Measurements from ENCODE around the gene NEMP1.

The NEMP1 gene

GRCh38 chr12:57107456-57108155 is 29.0 kb upstream of the NEMP1 start:
- DNase-seq (ENCODE audit: low read depth), result no peak

GRCh38 chr12:57106021-57106708 is 27.6 kb upstream of the NEMP1 start:
- no peak for DNase-seq (ENCODE audit: low read depth)

GRCh38 chr12:57105011-57105753 is 26.6 kb upstream of the NEMP1 start:
- DNase-seq (ENCODE audit: low read depth), result peak; percentile 0

- no peak for DNase-seq (ENCODE audit: low read depth)
These were observed 25.8 kb upstream of the NEMP1 start for GRCh38 chr12:57104292-57104910.

GRCh38 chr12:57103856-57104255 is 25.3 kb upstream of the NEMP1 start:
- DNase-seq (ENCODE audit: low read depth), result no peak

GRCh38 chr12:57101892-57102695 is 23.5 kb upstream of the NEMP1 start:
- DNase-seq (ENCODE audit: low read depth), result no peak

GRCh38 chr12:57099766-57100165 is 21.2 kb upstream of the NEMP1 start:
- DNase-seq (ENCODE audit: low read depth), result no peak

- DNase-seq (ENCODE audit: low read depth), result no peak
These were observed 20.6 kb upstream of the NEMP1 start for GRCh38 chr12:57099047-57099714.

GRCh38 chr12:57098546-57098945 is 20.0 kb upstream of the NEMP1 start:
- no peak for DNase-seq (ENCODE audit: low read depth)

- DNase-seq (ENCODE audit: low read depth), result no peak
These were observed 18.9 kb upstream of the NEMP1 start for GRCh38 chr12:57097554-57097835.

GRCh38 chr12:57096748-57097553 is 18.4 kb upstream of the NEMP1 start:
- no peak for DNase-seq (ENCODE audit: low read depth)

GRCh38 chr12:57096099-57096572 is 17.5 kb upstream of the NEMP1 start:
- DNase-seq (ENCODE audit: low read depth), result no peak

GRCh38 chr12:57095440-57095839 is 16.8 kb upstream of the NEMP1 start:
- DNase-seq (ENCODE audit: low read depth), result no peak

GRCh38 chr12:57094208-57095160 is 15.9 kb upstream of the NEMP1 start:
- no peak for DNase-seq (ENCODE audit: low read depth)

GRCh38 chr12:57093415-57094207 is 15.0 kb upstream of the NEMP1 start:
- DNase-seq (ENCODE audit: low read depth), result peak; percentile 80

- no peak for DNase-seq (ENCODE audit: low read depth)
These were observed 14.4 kb upstream of the NEMP1 start for GRCh38 chr12:57092876-57093414.

GRCh38 chr12:57092529-57092862 is 13.9 kb upstream of the NEMP1 start:
- no peak for DNase-seq (ENCODE audit: low read depth)

Data from fibroblast of gingiva (primary cell).